ENCODE measurements around the gene NACC2. TPM values are rescaled to one million over a fixed set of nuclear protein-coding genes. Genes with fewer than 3 reads are reported as not detected.

Gene NACC2
- total RNA-seq, 1 donor from 2014 or later, result 4.5 TPM

DNA sequence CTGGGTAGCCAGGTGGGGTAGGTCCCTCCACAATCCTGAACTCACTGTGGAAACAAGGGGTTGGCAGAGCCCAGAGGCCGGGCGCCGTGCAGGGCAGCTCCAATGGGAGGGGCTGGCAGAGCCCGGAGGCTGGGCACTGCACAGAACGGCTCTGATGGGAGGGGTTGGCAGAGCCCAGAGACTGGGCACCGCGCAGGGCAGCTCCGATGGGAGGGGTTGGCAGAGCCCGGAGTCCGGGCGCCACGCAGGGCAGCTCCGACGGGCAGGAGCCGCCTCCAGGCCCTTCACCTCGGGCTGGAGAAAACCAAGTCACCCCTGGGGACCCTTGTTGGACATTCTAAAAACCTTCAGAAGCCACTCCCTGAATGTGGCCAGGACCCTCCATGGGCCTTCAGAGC, 9.3 kb downstream of the NACC2 start:
- peaks cover 6% of the 10 kb centered on the region for H3K27me3 Mint-ChIP-seq (ENCODE audit: insufficient read depth, low read depth)
- no peak overlapping the region for H2AFZ ChIP-seq (replicated peaks)
- no peak overlapping the region for H3K9ac ChIP-seq
- no peaks in the 10 kb centered on the region for H3F3A ChIP-seq (ENCODE audit: low read depth)
- peaks cover 16% of the 10 kb centered on the region for H3K4me1 Mint-ChIP-seq
- peaks cover 8% of the 10 kb centered on the region for H4K20me1 ChIP-seq (ENCODE audit: low read depth)
- H3K4me3 Mint-ChIP-seq, result no peak overlapping the region
- no peak overlapping the region for H3K4me2 ChIP-seq
- no peaks in the 10 kb centered on the region for H3K9me3 Mint-ChIP-seq
- H3K27ac Mint-ChIP-seq, result no peak overlapping the region
- peaks cover 16% of the 10 kb centered on the region for H3K4me1 ChIP-seq
- no peaks in the 10 kb centered on the region for H3K36me3 ChIP-seq
- no peaks in the 10 kb centered on the region for H3K9me3 ChIP-seq (ENCODE audit: low read depth)
- H3K27ac ChIP-seq, result no peak overlapping the region
- no peak overlapping the region for H3K4me3 ChIP-seq
- H3K27me3 ChIP-seq, result no peaks in the 10 kb centered on the region
- no peaks in the 10 kb centered on the region for H3K36me3 Mint-ChIP-seq
- no peak for TF ChIP-seq CTCF (IDR thresholded peaks at IDR 0.05)
- TF ChIP-seq EZH2 (IDR thresholded peaks at IDR 0.05), result no peak
- TF ChIP-seq EZH2phosphoT487 (IDR thresholded peaks at IDR 0.05), result no peak
- no peak for DNase-seq (ENCODE audit: low spot score)
- H3K79me2 ChIP-seq (ENCODE audit: low read depth), result peaks cover 3% of the 10 kb centered on the region

DNA sequence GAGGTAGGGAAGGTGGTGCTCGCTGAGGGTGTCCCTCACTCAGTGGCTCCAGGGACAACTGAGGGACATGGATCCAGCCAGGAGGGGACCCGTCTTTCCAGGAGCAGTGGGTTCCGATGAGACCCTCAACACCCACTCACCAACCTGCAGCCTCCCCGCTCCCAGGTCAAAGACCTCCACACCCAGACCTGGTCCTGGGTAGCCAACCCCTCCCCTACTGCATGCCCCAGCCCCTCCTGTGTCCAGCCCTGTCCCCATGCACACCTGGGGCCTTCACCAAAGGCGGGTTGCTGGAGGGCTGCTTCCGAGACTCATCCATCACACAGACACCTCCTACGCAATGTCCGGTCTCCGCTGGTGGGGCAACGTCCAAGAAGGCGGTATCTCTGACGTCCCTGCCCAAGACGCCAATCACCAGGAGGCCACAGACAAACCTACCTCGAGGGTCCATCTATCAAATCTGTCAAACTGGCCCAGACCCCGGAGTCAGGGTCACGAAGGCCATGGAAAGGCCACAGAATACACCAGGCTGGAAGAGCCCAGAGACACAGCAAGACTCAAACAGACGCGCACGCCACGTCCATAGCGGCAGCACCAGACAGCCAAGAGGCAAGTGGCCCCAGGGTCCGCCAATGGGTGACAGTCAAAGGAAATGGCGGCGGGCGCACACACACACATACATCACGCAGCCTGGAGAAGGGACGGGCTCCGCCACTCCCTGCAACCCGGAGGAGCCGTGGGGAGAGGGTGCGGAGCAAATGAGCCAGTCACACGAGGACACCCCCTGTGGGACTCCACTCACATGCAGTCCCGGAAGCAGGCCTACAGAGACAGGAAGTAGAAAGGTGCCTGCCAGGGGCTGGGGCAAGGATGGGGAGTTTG, 10.8 kb downstream of the NACC2 start:
- Mint-ChIP-seq H3K9me3 (no peaks in the 10 kb centered on the region), H3K27ac (no peak overlapping the region), H3K36me3 (no peaks in the 10 kb centered on the region), H3K27me3 (ENCODE audit: insufficient read depth, low read depth) (peaks cover 6% of the 10 kb centered on the region), H3K4me3 (no peak overlapping the region), H3K4me1 (peaks cover 9% of the 10 kb centered on the region)
- Histone ChIP-seq H3K27ac (no peak overlapping the region), H3F3A (ENCODE audit: low read depth) (no peaks in the 10 kb centered on the region), H3K36me3 (no peaks in the 10 kb centered on the region), H3K27me3 (no peaks in the 10 kb centered on the region), H3K4me1 (peaks cover 8% of the 10 kb centered on the region), H4K20me1 (ENCODE audit: low read depth) (no peaks in the 10 kb centered on the region), H3K9me3 (ENCODE audit: low read depth) (no peaks in the 10 kb centered on the region), H3K4me2 (no peak overlapping the region), H3K4me3 (no peak overlapping the region), H3K9ac (no peak overlapping the region), H2AFZ (replicated peaks) (no peak overlapping the region), H3K79me2 (ENCODE audit: low read depth) (peaks cover under 1% of the 10 kb centered on the region)
- TF ChIP-seq EZH2phosphoT487 (IDR thresholded peaks at IDR 0.05) (no peak), EZH2 (IDR thresholded peaks at IDR 0.05) (no peak), CTCF (IDR thresholded peaks at IDR 0.05) (no peak)
- DNase-seq (ENCODE audit: low spot score), result peak; percentile 1

GRCh38 chr9:136083558-136084062, 11.5 kb downstream of the NACC2 start:
- H3K4me1 ChIP-seq, result peaks cover 3% of the 10 kb centered on the region
- TF ChIP-seq CTCF (IDR thresholded peaks at IDR 0.05) (no peak), EZH2 (IDR thresholded peaks at IDR 0.05) (no peak), EZH2phosphoT487 (IDR thresholded peaks at IDR 0.05) (no peak)
- H3K9me3 ChIP-seq (ENCODE audit: low read depth), result no peaks in the 10 kb centered on the region
- DNase-seq (ENCODE audit: low spot score), result peak; percentile 0
- H3F3A ChIP-seq (ENCODE audit: low read depth), result no peaks in the 10 kb centered on the region
- Mint-ChIP-seq H3K4me1 (peaks cover 9% of the 10 kb centered on the region), H3K27ac (no peak overlapping the region), H3K9me3 (no peaks in the 10 kb centered on the region), H3K4me3 (no peak overlapping the region), H3K36me3 (no peaks in the 10 kb centered on the region), H3K27me3 (ENCODE audit: insufficient read depth, low read depth) (peaks cover 6% of the 10 kb centered on the region)
- H4K20me1 ChIP-seq (ENCODE audit: low read depth), result no peaks in the 10 kb centered on the region
- no peak overlapping the region for H2AFZ ChIP-seq (replicated peaks)
- H3K4me2 ChIP-seq, result no peak overlapping the region
- no peak overlapping the region for H3K9ac ChIP-seq
- no peak overlapping the region for H3K27ac ChIP-seq
- H3K4me3 ChIP-seq, result no peak overlapping the region
- no peaks in the 10 kb centered on the region for H3K27me3 ChIP-seq
- no peaks in the 10 kb centered on the region for H3K36me3 ChIP-seq
- no peaks in the 10 kb centered on the region for H3K79me2 ChIP-seq (ENCODE audit: low read depth)

Measured in neural progenitor cell (in vitro differentiated cells).